ENCODE measurements around the gene AP1S1.

DNA sequence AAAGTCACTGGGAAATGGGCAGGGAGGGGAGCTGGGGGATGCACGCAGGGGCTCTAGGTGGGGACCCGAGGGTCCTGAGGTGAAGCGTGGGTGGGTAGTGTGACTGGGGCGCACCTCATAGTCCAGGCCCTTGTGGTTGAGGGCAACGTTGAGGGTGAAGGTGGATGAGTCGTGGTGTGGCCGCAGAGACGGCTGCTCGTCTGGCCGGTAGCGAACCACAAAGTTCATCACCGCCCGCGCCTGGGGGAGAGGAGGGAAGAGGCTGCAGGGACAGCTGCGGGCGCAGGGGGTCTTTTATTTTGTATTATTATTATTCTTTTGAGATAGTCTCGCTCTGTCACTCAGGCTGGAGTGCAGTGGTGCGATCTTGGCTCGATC lies 52.4 kb downstream of the AP1S1 start:
- no peak for TF ChIP-seq EZH2 (IDR thresholded peaks at IDR 0.05; ENCODE audit: borderline replicate concordance, insufficient read depth, low read depth, low read length, poor library complexity, severe bottlenecking)
- TF ChIP-seq, protein P1, sequence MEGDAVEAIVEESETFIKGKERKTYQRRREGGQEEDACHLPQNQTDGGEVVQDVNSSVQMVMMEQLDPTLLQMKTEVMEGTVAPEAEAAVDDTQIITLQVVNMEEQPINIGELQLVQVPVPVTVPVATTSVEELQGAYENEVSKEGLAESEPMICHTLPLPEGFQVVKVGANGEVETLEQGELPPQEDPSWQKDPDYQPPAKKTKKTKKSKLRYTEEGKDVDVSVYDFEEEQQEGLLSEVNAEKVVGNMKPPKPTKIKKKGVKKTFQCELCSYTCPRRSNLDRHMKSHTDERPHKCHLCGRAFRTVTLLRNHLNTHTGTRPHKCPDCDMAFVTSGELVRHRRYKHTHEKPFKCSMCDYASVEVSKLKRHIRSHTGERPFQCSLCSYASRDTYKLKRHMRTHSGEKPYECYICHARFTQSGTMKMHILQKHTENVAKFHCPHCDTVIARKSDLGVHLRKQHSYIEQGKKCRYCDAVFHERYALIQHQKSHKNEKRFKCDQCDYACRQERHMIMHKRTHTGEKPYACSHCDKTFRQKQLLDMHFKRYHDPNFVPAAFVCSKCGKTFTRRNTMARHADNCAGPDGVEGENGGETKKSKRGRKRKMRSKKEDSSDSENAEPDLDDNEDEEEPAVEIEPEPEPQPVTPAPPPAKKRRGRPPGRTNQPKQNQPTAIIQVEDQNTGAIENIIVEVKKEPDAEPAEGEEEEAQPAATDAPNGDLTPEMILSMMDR (IDR thresholded peaks at IDR 0.05): no peak
